GM23338 (cell line): Measurements from ENCODE around the gene NIT2. TPM values are rescaled to one million over a fixed set of nuclear protein-coding genes. Genes with fewer than 3 reads are reported as not detected.
"Not testable (repeated sequence)": the region's sequence is repeated elsewhere in the genome, so short reads cannot be mapped to it uniquely, and the experiment has no call there.

ENCODE experiments used
- ATAC-seq: fragments of 200-7000 bp; cut with Tn5 transposase; 3 replicates; pipeline ENCODE4 v1.9.1; 2020
- DNase-seq: peaks from one replicate; pipeline ENCODE4 v3.0.0-alpha.2; 2015; ENCODE audit warnings: low spot score
- H2AFZ ChIP-seq: fragments of 200-600 bp; sonication (generic); 2 replicates; pipeline ENCODE4 v1.8.0; 2016; ENCODE audit warnings: antibody characterized with exemption, mild to moderate bottlenecking, moderate library complexity
- H3F3A ChIP-seq: fragments of 200-600 bp; sonication (generic); replicated peaks from 2 replicates; pipeline ENCODE4 v1.8.0; 2017; ENCODE audit warnings: antibody characterized with exemption, mixed run types, low read depth
- H3K27ac ChIP-seq: fragments of 200-600 bp; sonication (generic); 2 replicates; pipeline ENCODE4 v1.6.1; 2016; ENCODE audit warnings: low read depth
- H3K27me3 ChIP-seq: fragments of 200-600 bp; sonication (generic); 2 replicates; pipeline ENCODE4 v1.8.0; 2016; ENCODE audit warnings: mild to moderate bottlenecking, mixed run types, moderate library complexity; ENCODE audit not compliant: insufficient read depth
- H3K36me3 ChIP-seq: fragments of 200-600 bp; sonication (generic); 2 replicates; pipeline ENCODE4 v1.8.0; 2016; ENCODE audit warnings: mild to moderate bottlenecking; ENCODE audit not compliant: insufficient read depth
- H3K4me1 ChIP-seq: fragments of 200-600 bp; sonication (generic); 2 replicates; pipeline ENCODE4 v1.8.0; 2016; ENCODE audit warnings: mild to moderate bottlenecking, moderate library complexity; ENCODE audit not compliant: insufficient read depth
- H3K4me2 ChIP-seq: fragments of 200-600 bp; sonication (generic); 2 replicates; pipeline ENCODE4 v1.7.1; 2017; ENCODE audit warnings: mixed run types
- H3K4me3 ChIP-seq: fragments of 200-600 bp; sonication (generic); 2 replicates; pipeline ENCODE4 v1.6.1; 2016; ENCODE audit warnings: mixed run types
- H3K79me2 ChIP-seq: fragments of 200-600 bp; sonication (generic); replicated peaks from 2 replicates; pipeline ENCODE4 v1.8.0; 2017; ENCODE audit warnings: mild to moderate bottlenecking; ENCODE audit not compliant: insufficient read depth
- H3K9me2 ChIP-seq: fragments of 200-600 bp; sonication (generic); 2 replicates; pipeline ENCODE4 v1.8.0; 2017; ENCODE audit not compliant: insufficient read depth
- H4K20me1 ChIP-seq: fragments of 200-600 bp; sonication (generic); replicated peaks from 2 replicates; pipeline ENCODE4 v1.8.0; 2017; ENCODE audit warnings: mild to moderate bottlenecking; ENCODE audit not compliant: insufficient read depth
- H3K27ac Mint-ChIP-seq: 2 replicates; pipeline ENCODE4 v1.8.0; 2020; ENCODE audit warnings: inconsistent platforms, mild to moderate bottlenecking, moderate library complexity, mixed read lengths
- H3K27me3 Mint-ChIP-seq: 3 replicates; pipeline ENCODE4 v1.8.0; 2022; ENCODE audit warnings: low read depth, mild to moderate bottlenecking, moderate library complexity, mixed read lengths, inconsistent platforms; ENCODE audit not compliant: insufficient read depth, poor library complexity
- H3K36me3 Mint-ChIP-seq: 3 replicates; pipeline ENCODE4 v1.8.0; 2021; ENCODE audit warnings: low read depth, mild to moderate bottlenecking, inconsistent platforms, moderate library complexity, mixed read lengths
- H3K4me1 Mint-ChIP-seq: 3 replicates; pipeline ENCODE4 v1.8.0; 2020; ENCODE audit warnings: mild to moderate bottlenecking, inconsistent platforms, mixed read lengths
- H3K4me3 Mint-ChIP-seq: 3 replicates; pipeline ENCODE4 v1.8.0; 2021; ENCODE audit warnings: moderate library complexity, mild to moderate bottlenecking, inconsistent platforms, mixed read lengths
- H3K9me3 Mint-ChIP-seq: 3 replicates; pipeline ENCODE4 v1.8.0; 2020; ENCODE audit warnings: moderate library complexity, mild to moderate bottlenecking, inconsistent platforms, mixed read lengths
- EZH2 ChIP-seq: fragments of 200-600 bp; sonication (generic); IDR thresholded peaks from one replicate; pipeline ENCODE4 v1.8.0; 2017; ENCODE audit warnings: antibody characterized with exemption, mild to moderate bottlenecking, low read depth; ENCODE audit not compliant: unreplicated experiment
- EZH2phosphoT487 ChIP-seq: fragments of 200-600 bp; sonication (generic); IDR thresholded peaks from one replicate; pipeline ENCODE4 v1.8.1; 2018; ENCODE audit warnings: antibody characterized with exemption; ENCODE audit not compliant: unreplicated experiment
- JUNB ChIP-seq: IDR thresholded peaks from one replicate; pipeline ENCODE4 v1.6.1; 2016; ENCODE audit warnings: antibody characterized with exemption; ENCODE audit not compliant: unreplicated experiment
- NANOG ChIP-seq: IDR thresholded peaks from 2 replicates; pipeline ENCODE4 v1.6.1; 2016; ENCODE audit warnings: antibody characterized with exemption, borderline replicate concordance
- POLR2AphosphoS5 ChIP-seq: IDR thresholded peaks from 2 replicates; pipeline ENCODE4 v1.6.1; 2016; ENCODE audit warnings: antibody characterized with exemption, low read depth
- STAT1 ChIP-seq: IDR thresholded peaks from one replicate; pipeline ENCODE4 v1.6.1; 2016; ENCODE audit warnings: antibody characterized with exemption; ENCODE audit not compliant: unreplicated experiment
- ZNF114 ChIP-seq: fragments of 250-450 bp; sonication (Bioruptor Pico); IDR thresholded peaks from 2 replicates; pipeline ENCODE4 v1.5.0; 2020; ENCODE audit warnings: mild to moderate bottlenecking, moderate library complexity
- ZNF331 ChIP-seq: fragments of 250-450 bp; sonication (Bioruptor Pico); IDR thresholded peaks from 2 replicates; pipeline ENCODE4 v1.5.0; 2020; ENCODE audit warnings: low read depth, mild to moderate bottlenecking, moderate library complexity
- polyA plus RNA-seq: library from polyadenylated mRNA; unstranded; fragments of >200 nt; fragmentation: Nextera tagmentation; extraction: Ambion mirVana; gene quantifications from 2 replicates; pipeline ENCODE4 v1.2.1, GENCODE V29; 2016
- total RNA-seq: library from RNA; depleted of rRNA; stranded (reverse); fragments of >200 nt; shearing (Covaris generic); gene quantifications from 2 replicates; pipeline ENCODE4 v1.2.3, GENCODE V29; 2014
- TF ChIP-seq, protein P1 (sequence below): IDR thresholded peaks from one replicate; pipeline ENCODE4 v1.6.1; 2018; ENCODE audit warnings: antibody characterized with exemption; ENCODE audit not compliant: unreplicated experiment
- TF ChIP-seq, protein P2 (sequence below), 2 experiments: fragments of 200-600 bp in 1 of 2; sonication (generic) in 1 of 2; conservative IDR thresholded peaks; 2 replicates each; pipeline versions ENCODE4 v1.5.1 to v1.6.1; 2016 to 2017; ENCODE audit warnings: antibody characterized with exemption in 2 of 2, low read depth in 2 of 2, mild to moderate bottlenecking in 2 of 2, moderate library complexity in 1 of 2
- TF ChIP-seq, protein P3 (sequence below): IDR thresholded peaks from 2 replicates; pipeline ENCODE4 v1.6.1; 2016; ENCODE audit warnings: antibody characterized with exemption

NIT2 gene
- total and polyA plus RNA-seq, 2 experiments from 2014 or later, result 19.2 to 53.7 TPM

DNA sequence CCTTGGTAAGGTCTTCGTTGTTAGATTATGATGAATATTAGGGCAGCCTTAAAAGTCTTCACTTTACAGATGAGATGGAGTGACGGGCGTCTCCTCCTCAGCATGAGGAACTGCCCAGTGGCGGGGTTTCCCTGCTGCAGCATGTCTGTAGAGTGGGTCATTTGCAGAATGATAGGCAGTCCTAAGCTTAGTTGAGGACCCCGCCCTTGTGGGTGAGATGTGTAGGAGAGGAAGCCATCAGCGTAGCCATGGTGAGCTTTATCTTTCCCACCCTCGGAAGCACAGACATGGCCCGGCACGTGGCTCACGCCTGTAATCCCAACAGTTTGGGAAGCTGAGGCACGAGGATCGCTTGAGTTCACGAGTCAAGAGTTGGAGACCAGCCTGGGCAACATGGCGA, 877 bp downstream of the NIT2 start:
- peak overlapping the region; percentile 97 for H3K27ac Mint-ChIP-seq
- peak; percentile 66 for DNase-seq
- ATAC-seq, result peak; percentile 68
- Histone ChIP-seq H3K9me2 (no peaks in the 10 kb centered on the region), H3K79me2 (no peaks in the 10 kb centered on the region), H2AFZ (peak overlapping the region; percentile 4), H3K4me1 (peaks cover 5% of the 10 kb centered on the region; the same call in 1 of the 2 replicates), H3F3A (0 out of 2 replicates have a peak, but pooled peaks cover 2% of the 10 kb centered on the region), H3K4me3 (peak overlapping the region; percentile 85), H4K20me1 (no peaks in the 10 kb centered on the region), H3K27ac (no peak overlapping the region), H3K27me3 (peaks cover 9% of the 10 kb centered on the region), H3K36me3 (no peaks in the 10 kb centered on the region; the same call in 1 of the 2 replicates), H3K4me2 (peak overlapping the region; percentile 99)
- TF ChIP-seq, protein P1, sequence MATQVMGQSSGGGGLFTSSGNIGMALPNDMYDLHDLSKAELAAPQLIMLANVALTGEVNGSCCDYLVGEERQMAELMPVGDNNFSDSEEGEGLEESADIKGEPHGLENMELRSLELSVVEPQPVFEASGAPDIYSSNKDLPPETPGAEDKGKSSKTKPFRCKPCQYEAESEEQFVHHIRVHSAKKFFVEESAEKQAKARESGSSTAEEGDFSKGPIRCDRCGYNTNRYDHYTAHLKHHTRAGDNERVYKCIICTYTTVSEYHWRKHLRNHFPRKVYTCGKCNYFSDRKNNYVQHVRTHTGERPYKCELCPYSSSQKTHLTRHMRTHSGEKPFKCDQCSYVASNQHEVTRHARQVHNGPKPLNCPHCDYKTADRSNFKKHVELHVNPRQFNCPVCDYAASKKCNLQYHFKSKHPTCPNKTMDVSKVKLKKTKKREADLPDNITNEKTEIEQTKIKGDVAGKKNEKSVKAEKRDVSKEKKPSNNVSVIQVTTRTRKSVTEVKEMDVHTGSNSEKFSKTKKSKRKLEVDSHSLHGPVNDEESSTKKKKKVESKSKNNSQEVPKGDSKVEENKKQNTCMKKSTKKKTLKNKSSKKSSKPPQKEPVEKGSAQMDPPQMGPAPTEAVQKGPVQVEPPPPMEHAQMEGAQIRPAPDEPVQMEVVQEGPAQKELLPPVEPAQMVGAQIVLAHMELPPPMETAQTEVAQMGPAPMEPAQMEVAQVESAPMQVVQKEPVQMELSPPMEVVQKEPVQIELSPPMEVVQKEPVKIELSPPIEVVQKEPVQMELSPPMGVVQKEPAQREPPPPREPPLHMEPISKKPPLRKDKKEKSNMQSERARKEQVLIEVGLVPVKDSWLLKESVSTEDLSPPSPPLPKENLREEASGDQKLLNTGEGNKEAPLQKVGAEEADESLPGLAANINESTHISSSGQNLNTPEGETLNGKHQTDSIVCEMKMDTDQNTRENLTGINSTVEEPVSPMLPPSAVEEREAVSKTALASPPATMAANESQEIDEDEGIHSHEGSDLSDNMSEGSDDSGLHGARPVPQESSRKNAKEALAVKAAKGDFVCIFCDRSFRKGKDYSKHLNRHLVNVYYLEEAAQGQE, result no peak
- TF ChIP-seq, protein P2, sequence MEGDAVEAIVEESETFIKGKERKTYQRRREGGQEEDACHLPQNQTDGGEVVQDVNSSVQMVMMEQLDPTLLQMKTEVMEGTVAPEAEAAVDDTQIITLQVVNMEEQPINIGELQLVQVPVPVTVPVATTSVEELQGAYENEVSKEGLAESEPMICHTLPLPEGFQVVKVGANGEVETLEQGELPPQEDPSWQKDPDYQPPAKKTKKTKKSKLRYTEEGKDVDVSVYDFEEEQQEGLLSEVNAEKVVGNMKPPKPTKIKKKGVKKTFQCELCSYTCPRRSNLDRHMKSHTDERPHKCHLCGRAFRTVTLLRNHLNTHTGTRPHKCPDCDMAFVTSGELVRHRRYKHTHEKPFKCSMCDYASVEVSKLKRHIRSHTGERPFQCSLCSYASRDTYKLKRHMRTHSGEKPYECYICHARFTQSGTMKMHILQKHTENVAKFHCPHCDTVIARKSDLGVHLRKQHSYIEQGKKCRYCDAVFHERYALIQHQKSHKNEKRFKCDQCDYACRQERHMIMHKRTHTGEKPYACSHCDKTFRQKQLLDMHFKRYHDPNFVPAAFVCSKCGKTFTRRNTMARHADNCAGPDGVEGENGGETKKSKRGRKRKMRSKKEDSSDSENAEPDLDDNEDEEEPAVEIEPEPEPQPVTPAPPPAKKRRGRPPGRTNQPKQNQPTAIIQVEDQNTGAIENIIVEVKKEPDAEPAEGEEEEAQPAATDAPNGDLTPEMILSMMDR (conservative IDR thresholded peaks at IDR 0.05; ENCODE audit: low read depth in 2 of 2), result 0 out of 4 replicates have a peak, but pooled peaks of 1 of the 2 experiments have one; percentile 4
- H3K4me3 Mint-ChIP-seq, result peak overlapping the region; percentile 88
- H3K27me3 Mint-ChIP-seq, result peaks cover 4% of the 10 kb centered on the region
- H3K4me1 Mint-ChIP-seq, result peaks cover 13% of the 10 kb centered on the region
- no peaks in the 10 kb centered on the region for H3K9me3 Mint-ChIP-seq
- no peaks in the 10 kb centered on the region; the same call in 2 of the 3 replicates for H3K36me3 Mint-ChIP-seq

DNA sequence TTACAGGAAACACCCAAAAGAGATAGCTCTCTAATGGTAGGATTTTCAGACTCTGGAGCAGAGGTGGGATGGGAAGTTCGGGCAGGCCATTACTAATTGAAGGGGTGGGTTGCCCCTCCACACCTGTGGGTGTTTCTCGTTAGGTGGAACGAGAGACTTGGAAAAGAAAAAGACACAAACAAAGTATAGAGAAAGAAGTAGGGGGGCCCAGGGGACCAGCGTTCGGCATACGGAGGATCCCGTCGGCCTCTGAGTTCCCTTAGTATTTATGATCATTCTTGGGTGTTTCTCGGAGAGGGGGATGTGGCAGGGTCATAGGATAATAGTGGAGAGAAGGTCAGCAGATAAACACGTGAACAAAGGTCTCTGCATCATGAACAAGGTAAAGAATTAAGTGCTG, 1.7 kb downstream of the NIT2 start:
- not testable (repeated sequence) for H4K20me1 ChIP-seq, H3K36me3 ChIP-seq, ATAC-seq, H3K27me3 Mint-ChIP-seq, H3F3A ChIP-seq, DNase-seq, H3K4me3 Mint-ChIP-seq, H3K79me2 ChIP-seq, H3K4me3 ChIP-seq, H3K36me3 Mint-ChIP-seq, H3K9me3 Mint-ChIP-seq, H3K9me2 ChIP-seq, H3K4me1 ChIP-seq, H3K27me3 ChIP-seq
- Histone ChIP-seq H2AFZ (0 out of 2 replicates have a peak overlapping the region, but pooled peaks have one; percentile 63), H3K4me2 (peak overlapping the region; percentile 99), H3K27ac (peak overlapping the region; percentile 50; the same call in 1 of the 2 replicates)
- Mint-ChIP-seq H3K4me1 (peaks cover 13% of the 10 kb centered on the region), H3K27ac (0 out of 2 replicates have a peak overlapping the region, but pooled peaks have one; percentile 29)

DNA sequence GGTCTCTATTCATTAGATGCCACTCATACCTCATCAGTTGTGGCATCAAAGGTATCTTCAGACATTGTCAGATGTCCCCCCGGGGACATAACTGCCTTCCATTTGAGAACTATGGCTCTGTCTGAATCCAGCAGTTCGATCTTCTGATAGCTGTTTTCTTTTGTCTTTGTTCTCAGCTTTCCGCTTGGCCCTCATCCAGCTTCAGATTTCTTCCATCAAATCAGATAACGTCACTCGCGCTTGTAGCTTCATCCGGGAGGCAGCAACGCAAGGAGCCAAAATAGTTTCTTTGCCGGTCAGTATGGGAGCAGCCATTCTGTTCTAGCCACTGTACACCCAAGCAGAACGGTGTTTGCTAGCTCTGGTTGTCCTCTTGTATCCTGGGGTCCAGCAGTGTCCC, 4.4 kb downstream of the NIT2 start:
- peaks cover 4% of the 10 kb centered on the region for H3K27me3 Mint-ChIP-seq
- no peak overlapping the region for H3K4me3 Mint-ChIP-seq
- H3K27me3 ChIP-seq, result peaks cover 1% of the 10 kb centered on the region; the same call in 1 of the 2 replicates
- no peaks in the 10 kb centered on the region for H3K9me3 Mint-ChIP-seq
- no peaks in the 10 kb centered on the region for H3K79me2 ChIP-seq
- peaks cover 12% of the 10 kb centered on the region for H3K36me3 Mint-ChIP-seq
- no peak overlapping the region for H3K27ac Mint-ChIP-seq
- peaks cover 5% of the 10 kb centered on the region; the same call in 1 of the 2 replicates for H3K4me1 ChIP-seq
- peaks cover 12% of the 10 kb centered on the region for H3K4me1 Mint-ChIP-seq
- ATAC-seq (no peak), DNase-seq (no peak)
- H3K27ac ChIP-seq, result no peak overlapping the region
- no peaks in the 10 kb centered on the region for H3K9me2 ChIP-seq
- H3K36me3 ChIP-seq, result peaks cover 7% of the 10 kb centered on the region
- no peak overlapping the region for H2AFZ ChIP-seq
- H3K4me3 ChIP-seq, result no peak overlapping the region
- H3F3A ChIP-seq, result 0 out of 2 replicates have a peak, but pooled peaks cover 2% of the 10 kb centered on the region
- H4K20me1 ChIP-seq, result no peaks in the 10 kb centered on the region; the same call in 1 of the 2 replicates
- no peak overlapping the region for H3K4me2 ChIP-seq
- TF ChIP-seq ZNF331 (CRISPR knock-in tag), result no peak
- TF ChIP-seq POLR2AphosphoS5, result no peak
- TF ChIP-seq EZH2, result no peak
- TF ChIP-seq, protein P2 (conservative IDR thresholded peaks at IDR 0.05; ENCODE audit: low read depth in 2 of 2), result no peak
- TF ChIP-seq STAT1, result no peak
- no peak for TF ChIP-seq ZNF114 (CRISPR knock-in tag)
- TF ChIP-seq, protein P3, sequence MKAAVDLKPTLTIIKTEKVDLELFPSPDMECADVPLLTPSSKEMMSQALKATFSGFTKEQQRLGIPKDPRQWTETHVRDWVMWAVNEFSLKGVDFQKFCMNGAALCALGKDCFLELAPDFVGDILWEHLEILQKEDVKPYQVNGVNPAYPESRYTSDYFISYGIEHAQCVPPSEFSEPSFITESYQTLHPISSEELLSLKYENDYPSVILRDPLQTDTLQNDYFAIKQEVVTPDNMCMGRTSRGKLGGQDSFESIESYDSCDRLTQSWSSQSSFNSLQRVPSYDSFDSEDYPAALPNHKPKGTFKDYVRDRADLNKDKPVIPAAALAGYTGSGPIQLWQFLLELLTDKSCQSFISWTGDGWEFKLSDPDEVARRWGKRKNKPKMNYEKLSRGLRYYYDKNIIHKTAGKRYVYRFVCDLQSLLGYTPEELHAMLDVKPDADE, result no peak
- TF ChIP-seq NANOG, result no peak
- TF ChIP-seq EZH2phosphoT487, result no peak
- TF ChIP-seq JUNB, result no peak
